PC-3 (cell line): ENCODE results near the gene ULK3. TPM values are rescaled to one million over a fixed set of nuclear protein-coding genes. Genes with fewer than 3 reads are reported as not detected.

Experiments
- ATAC-seq: fragments of 200-7000 bp; cut with Tn5 transposase; 2 replicates; pipeline ENCODE4 v1.9.1; 2020; ENCODE audit warnings: mild to moderate bottlenecking, moderate library complexity
- BruUV-seq: library from RNA; stranded (reverse); fragments of 400-500 nt; replicated peaks from 2 replicates; lab custom pipeline; 2021; lab: Mats Ljungman, UMichigan
- CTCF ChIA-PET: fragments of 300-600 bp; sonication (Branson Sonifier 250); formaldehyde crosslinking; loops from one replicate; lab custom pipeline; 2022; ENCODE audit warnings: antibody characterized with exemption; lab: Charles Lee
- POLR2A ChIA-PET: fragments of 300-600 bp; sonication (Branson Sonifier 250); formaldehyde crosslinking; loops from one replicate; lab custom pipeline; 2022; ENCODE audit warnings: antibody characterized with exemption; ENCODE audit not compliant: unreplicated experiment; lab: Charles Lee
- DNase-seq: peaks from one replicate; pipeline ENCODE4 v3.0.0-alpha.2; 2015
- H2AFZ ChIP-seq: fragments of 300-600 bp; sonication (generic); 2 replicates; pipeline ENCODE4 v1.6.0; 2016; ENCODE audit warnings: antibody characterized with exemption, low read length
- H3F3A ChIP-seq: fragments of 300-600 bp; sonication (generic); one replicate; pipeline ENCODE4 v1.6.0; 2017; ENCODE audit warnings: antibody characterized with exemption, low read length, control low read depth, mild to moderate bottlenecking; ENCODE audit not compliant: unreplicated experiment
- H3K27ac ChIP-seq: fragments of 300-600 bp; sonication (generic); 2 replicates; pipeline ENCODE4 v1.5.1; 2016; ENCODE audit warnings: mild to moderate bottlenecking, low read length
- H3K27me3 ChIP-seq: fragments of 300-600 bp; sonication (generic); 2 replicates; pipeline ENCODE4 v1.6.1; 2016; ENCODE audit warnings: low read length, mixed read lengths
- H3K36me3 ChIP-seq: fragments of 300-600 bp; sonication (generic); 2 replicates; pipeline ENCODE4 v1.6.1; 2016; ENCODE audit warnings: low read depth, mixed run types, low read length, mixed read lengths
- H3K4me1 ChIP-seq: fragments of 300-600 bp; sonication (generic); 2 replicates; pipeline ENCODE4 v1.5.1; 2016; ENCODE audit warnings: low read length; ENCODE audit not compliant: insufficient read depth
- H3K4me2 ChIP-seq: fragments of 300-600 bp; sonication (generic); 2 replicates; pipeline ENCODE4 v1.6.0; 2016; ENCODE audit warnings: low read length
- H3K4me3 ChIP-seq: fragments of 300-600 bp; sonication (generic); 2 replicates; pipeline ENCODE4 v1.5.1; 2016; ENCODE audit warnings: mild to moderate bottlenecking, low read length, mixed read lengths
- H3K79me2 ChIP-seq: fragments of 300-600 bp; sonication (generic); 2 replicates; pipeline ENCODE4 v1.6.1; 2017; ENCODE audit warnings: low read length, mixed read lengths
- H3K9ac ChIP-seq: fragments of 300-600 bp; sonication (generic); 2 replicates; pipeline ENCODE4 v1.6.0; 2016; ENCODE audit warnings: mild to moderate bottlenecking, low read length
- H3K9me2 ChIP-seq: fragments of 300-600 bp; sonication (generic); replicated peaks from 2 replicates; pipeline ENCODE4 v1.6.1; 2016; ENCODE audit warnings: mixed run types, low read length, mixed read lengths
- H3K9me3 ChIP-seq: fragments of 300-600 bp; sonication (generic); 2 replicates; pipeline ENCODE4 v1.6.1; 2016; ENCODE audit warnings: low read length, mixed read lengths
- H4K20me1 ChIP-seq: fragments of 300-600 bp; sonication (generic); 2 replicates; pipeline ENCODE4 v1.6.1; 2016; ENCODE audit warnings: low read length, mixed read lengths
- EZH2 ChIP-seq: fragments of 300-600 bp; sonication (generic); IDR thresholded peaks from one replicate; pipeline ENCODE4 v1.6.1; 2017; ENCODE audit warnings: antibody characterized with exemption, mild to moderate bottlenecking, low read length; ENCODE audit not compliant: unreplicated experiment
- EZH2phosphoT487 ChIP-seq: fragments of 300-600 bp; sonication (generic); IDR thresholded peaks from 2 replicates; pipeline ENCODE4 v1.6.1; 2018; ENCODE audit warnings: mild to moderate bottlenecking, antibody characterized with exemption, low read length, borderline replicate concordance
- intact Hi-C: fragments of 100-400 bp; cut with micrococcal nuclease; formaldehyde crosslinking; loops from 2 replicates; pipeline ENCODE4 v1.9.0; 2023
- total RNA-seq: library from RNA; depleted of rRNA; stranded (reverse); fragments of >200 nt; gene quantifications from 2 replicates; pipeline ENCODE4 v1.2.3, GENCODE V29; 2014
- TF ChIP-seq, protein P1 (sequence below): fragments of 300-600 bp; sonication (generic); conservative IDR thresholded peaks from 2 replicates; pipeline ENCODE4 v1.5.1; 2017; ENCODE audit warnings: antibody characterized with exemption, low read depth, mild to moderate bottlenecking, low read length

The ULK3 gene
- total RNA-seq, 1 experiment from 2014 or later, result 20.3 TPM

DNA sequence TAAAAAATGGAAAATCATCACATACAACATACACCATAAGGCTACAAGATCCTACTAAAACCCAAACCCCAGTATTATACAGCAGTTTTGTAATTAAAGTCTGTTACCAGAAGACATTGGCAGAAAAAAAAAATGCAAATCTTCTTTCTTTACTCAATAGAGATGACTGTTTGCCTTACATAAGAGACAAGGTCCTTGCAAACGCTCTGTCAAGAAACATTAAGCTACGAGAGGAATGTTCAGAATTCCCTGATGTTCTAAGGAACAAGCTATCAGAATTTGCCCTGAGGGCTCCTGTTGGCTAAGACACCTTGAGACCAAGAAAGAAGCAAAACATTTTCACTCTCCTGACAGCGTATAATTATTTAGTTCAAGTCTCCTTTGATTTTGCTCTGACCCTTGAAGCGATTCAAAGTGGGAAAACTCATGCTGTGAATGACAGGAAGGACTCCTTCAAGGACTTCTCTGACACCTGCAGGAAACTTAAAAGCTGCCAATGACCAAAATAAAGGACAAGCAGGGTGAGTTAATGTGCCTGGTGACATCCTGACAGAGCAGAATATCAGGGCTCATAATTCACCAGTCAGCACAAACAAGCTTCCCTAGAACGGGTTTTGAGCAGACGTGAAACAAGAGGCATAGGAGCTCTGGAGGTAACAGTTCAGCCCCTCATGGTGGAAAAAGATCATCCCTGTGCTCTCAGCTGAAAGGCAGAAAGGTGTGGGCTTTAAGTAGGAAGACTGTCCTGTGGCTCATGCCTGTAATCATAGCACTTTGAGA lies 27.7 kb upstream of the ULK3 start:
- BruUV-seq, result no TSS peak
- Histone ChIP-seq H3K4me3 (no peak overlapping the region), H3K9ac (no peak overlapping the region), H2AFZ (no peak overlapping the region), H3K4me1 (peaks cover 21% of the 10 kb centered on the region), H4K20me1 (peaks cover 10% of the 10 kb centered on the region; the same call in 1 of the 2 replicates), H3K27me3 (no peaks in the 10 kb centered on the region), H3K36me3 (0 out of 2 replicates have a peak, but pooled peaks cover 3% of the 10 kb centered on the region), H3K9me2 (no peaks in the 10 kb centered on the region), H3K9me3 (no peaks in the 10 kb centered on the region), H3K27ac (no peak overlapping the region), H3F3A (no peaks in the 10 kb centered on the region), H3K4me2 (peak overlapping the region; percentile 18; the same call in 1 of the 2 replicates), H3K79me2 (peaks cover 68% of the 10 kb centered on the region)
- ChIA-PET POLR2A (no interaction called here), CTCF (no interaction called here)
- ATAC-seq (no peak), DNase-seq (no peak)
- TF ChIP-seq, protein P1, sequence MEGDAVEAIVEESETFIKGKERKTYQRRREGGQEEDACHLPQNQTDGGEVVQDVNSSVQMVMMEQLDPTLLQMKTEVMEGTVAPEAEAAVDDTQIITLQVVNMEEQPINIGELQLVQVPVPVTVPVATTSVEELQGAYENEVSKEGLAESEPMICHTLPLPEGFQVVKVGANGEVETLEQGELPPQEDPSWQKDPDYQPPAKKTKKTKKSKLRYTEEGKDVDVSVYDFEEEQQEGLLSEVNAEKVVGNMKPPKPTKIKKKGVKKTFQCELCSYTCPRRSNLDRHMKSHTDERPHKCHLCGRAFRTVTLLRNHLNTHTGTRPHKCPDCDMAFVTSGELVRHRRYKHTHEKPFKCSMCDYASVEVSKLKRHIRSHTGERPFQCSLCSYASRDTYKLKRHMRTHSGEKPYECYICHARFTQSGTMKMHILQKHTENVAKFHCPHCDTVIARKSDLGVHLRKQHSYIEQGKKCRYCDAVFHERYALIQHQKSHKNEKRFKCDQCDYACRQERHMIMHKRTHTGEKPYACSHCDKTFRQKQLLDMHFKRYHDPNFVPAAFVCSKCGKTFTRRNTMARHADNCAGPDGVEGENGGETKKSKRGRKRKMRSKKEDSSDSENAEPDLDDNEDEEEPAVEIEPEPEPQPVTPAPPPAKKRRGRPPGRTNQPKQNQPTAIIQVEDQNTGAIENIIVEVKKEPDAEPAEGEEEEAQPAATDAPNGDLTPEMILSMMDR, result no peak
- no peak for TF ChIP-seq EZH2
- no peak for TF ChIP-seq EZH2phosphoT487
- intact Hi-C loops, result no loop called here

GRCh38 chr15:74869726-74870407 lies 26.9 kb upstream of the ULK3 start:
- H2AFZ ChIP-seq, result no peak overlapping the region
- H3K79me2 ChIP-seq, result peaks cover 72% of the 10 kb centered on the region
- intact Hi-C loops, result no loop called here
- DNase-seq (no peak), ATAC-seq (no peak)
- BruUV-seq, result no TSS peak
- no peaks in the 10 kb centered on the region for H3K9me3 ChIP-seq
- H4K20me1 ChIP-seq, result peaks cover 10% of the 10 kb centered on the region; the same call in 1 of the 2 replicates
- no peak overlapping the region for H3K9ac ChIP-seq
- H3K36me3 ChIP-seq, result 0 out of 2 replicates have a peak, but pooled peaks cover 3% of the 10 kb centered on the region
- TF ChIP-seq EZH2phosphoT487 (no peak), EZH2 (no peak)
- TF ChIP-seq, protein P1, result no peak
- peaks cover 27% of the 10 kb centered on the region for H3K4me1 ChIP-seq
- H3F3A ChIP-seq, result no peaks in the 10 kb centered on the region
- POLR2A ChIA-PET, result no interaction called here
- H3K4me2 ChIP-seq, result peak overlapping the region; percentile 13; the same call in 1 of the 2 replicates
- no peak overlapping the region for H3K4me3 ChIP-seq
- CTCF ChIA-PET, result no interaction called here
- H3K27me3 ChIP-seq, result no peaks in the 10 kb centered on the region
- no peaks in the 10 kb centered on the region for H3K9me2 ChIP-seq
- H3K27ac ChIP-seq, result no peak overlapping the region
